Ishikawa (cell line): ENCODE results near the gene CDX1.

ENCODE experiments used
- CEBPB ChIP-seq: IDR thresholded peaks from 2 replicates; pipeline ENCODE4 v1.6.1; 2012
- CREB1 ChIP-seq: IDR thresholded peaks from 2 replicates; pipeline ENCODE4 v1.6.1; 2012; ENCODE audit warnings: low read depth
- EGR1 ChIP-seq: IDR thresholded peaks from 2 replicates; pipeline ENCODE4 v1.6.1; 2012
- EP300 ChIP-seq: IDR thresholded peaks from 2 replicates; pipeline ENCODE4 v1.6.1; 2012; ENCODE audit warnings: borderline replicate concordance
- FOXM1 ChIP-seq: IDR thresholded peaks from 2 replicates; pipeline ENCODE4 v1.6.1; 2012; ENCODE audit warnings: low read depth, borderline replicate concordance
- MAX ChIP-seq: IDR thresholded peaks from 2 replicates; pipeline ENCODE4 v1.6.1; 2012
- NFIC ChIP-seq: IDR thresholded peaks from 2 replicates; pipeline ENCODE4 v1.6.1; 2012
- RAD21 ChIP-seq: IDR thresholded peaks from 2 replicates; pipeline ENCODE4 v1.6.1; 2012; ENCODE audit warnings: low read depth
- REST ChIP-seq: IDR thresholded peaks from 2 replicates; pipeline ENCODE4 v1.6.1; 2012; ENCODE audit warnings: low read depth, mild to moderate bottlenecking
- TAF1 ChIP-seq: IDR thresholded peaks from 2 replicates; pipeline ENCODE4 v1.6.1; 2012; ENCODE audit warnings: low read depth, mild to moderate bottlenecking
- TCF12 ChIP-seq: IDR thresholded peaks from 2 replicates; pipeline ENCODE4 v1.6.1; 2012; ENCODE audit warnings: low read depth
- TEAD4 ChIP-seq: IDR thresholded peaks from 2 replicates; pipeline ENCODE4 v1.6.1; 2012
- USF1 ChIP-seq: IDR thresholded peaks from 2 replicates; pipeline ENCODE4 v1.6.1; 2012
- YY1 ChIP-seq: IDR thresholded peaks from 2 replicates; pipeline ENCODE4 v1.6.1; 2012; ENCODE audit warnings: low read depth
- ZBTB7A ChIP-seq: IDR thresholded peaks from 2 replicates; pipeline ENCODE4 v1.6.1; 2012; ENCODE audit warnings: low read depth

The CDX1 gene

GRCh38 chr5:150159031-150159430, 7.5 kb upstream of the CDX1 start:
- TF ChIP-seq TAF1 = no peak
- TF ChIP-seq EGR1 = no peak
- TF ChIP-seq TEAD4 = no peak
- TF ChIP-seq REST = no peak
- TF ChIP-seq FOXM1 = no peak
- TF ChIP-seq MAX = no peak
- no peak for TF ChIP-seq NFIC
- TF ChIP-seq EP300 = no peak

- TF ChIP-seq EGR1 (no peak), USF1 (no peak), TCF12 (no peak), REST (no peak), TAF1 (no peak), CREB1 (no peak), ZBTB7A (no peak), NFIC (no peak), TEAD4 (no peak), CEBPB (no peak), EP300 (no peak), FOXM1 (no peak), YY1 (no peak), RAD21 (no peak), MAX (no peak)
Observed at GRCh38 chr5:150159741-150160179, 6.8 kb upstream of the CDX1 start.

- no peak for TF ChIP-seq TEAD4
- no peak for TF ChIP-seq RAD21
- no peak for TF ChIP-seq MAX
- no peak for TF ChIP-seq CEBPB
Observed at GRCh38 chr5:150160448-150161081, 6.0 kb upstream of the CDX1 start.

GRCh38 chr5:150161242-150162141, 5.1 kb upstream of the CDX1 start:
- TF ChIP-seq RAD21 = peak; percentile 85
- TF ChIP-seq EP300 = no peak

GRCh38 chr5:150162142-150162513, 4.5 kb upstream of the CDX1 start:
- TF ChIP-seq EP300 = no peak
- TF ChIP-seq CEBPB = no peak
- no peak for TF ChIP-seq REST
- no peak for TF ChIP-seq TEAD4
- no peak for TF ChIP-seq TAF1
- no peak for TF ChIP-seq RAD21
- no peak for TF ChIP-seq YY1
- no peak for TF ChIP-seq EGR1
- no peak for TF ChIP-seq MAX
- no peak for TF ChIP-seq TCF12
- no peak for TF ChIP-seq FOXM1
- no peak for TF ChIP-seq NFIC
- no peak for TF ChIP-seq ZBTB7A
- no peak for TF ChIP-seq USF1
- TF ChIP-seq CREB1 = no peak
